SJCRH30 (cell line): ENCODE data around the gene NMNAT3. TPM values are rescaled to one million over a fixed set of nuclear protein-coding genes. Genes with fewer than 3 reads are reported as not detected.

ENCODE experiments used
- DNase-seq, 2 experiments: peaks; one replicate each; pipeline ENCODE4 v3.0.0-alpha.2; 2015 to 2020
- H3K27ac ChIP-seq: fragments of 250-450 bp; sonication (Bioruptor Pico); 2 replicates; pipeline ENCODE4 v1.5.1; 2020; ENCODE audit warnings: mild to moderate bottlenecking, moderate library complexity
- H3K27me3 ChIP-seq: fragments of 250-450 bp; sonication (Bioruptor Pico); 2 replicates; pipeline ENCODE4 v1.5.1; 2020; ENCODE audit warnings: mild to moderate bottlenecking, moderate library complexity
- H3K36me3 ChIP-seq: fragments of 250-450 bp; sonication (Bioruptor Pico); 2 replicates; pipeline ENCODE4 v1.5.1; 2020; ENCODE audit warnings: mild to moderate bottlenecking, moderate library complexity
- H3K4me1 ChIP-seq: fragments of 250-450 bp; sonication (Bioruptor Pico); 2 replicates; pipeline ENCODE4 v1.5.1; 2020; ENCODE audit warnings: mild to moderate bottlenecking, moderate library complexity
- H3K4me3 ChIP-seq: fragments of 250-450 bp; sonication (Bioruptor Pico); 2 replicates; pipeline ENCODE4 v1.5.1; 2020; ENCODE audit warnings: mild to moderate bottlenecking, moderate library complexity
- H3K9me3 ChIP-seq: fragments of 250-450 bp; sonication (Bioruptor Pico); replicated peaks from 2 replicates; pipeline ENCODE4 v1.5.1; 2020; ENCODE audit warnings: mild to moderate bottlenecking, moderate library complexity
- total RNA-seq: library from RNA; depleted of rRNA; stranded (reverse); fragments of >200 nt; shearing (Covaris generic); gene quantifications from 2 replicates; pipeline ENCODE4 v1.2.3, GENCODE V29; 2014

Gene NMNAT3
- total RNA-seq, 1 experiment from 2014 or later = 0.28 TPM

DNA sequence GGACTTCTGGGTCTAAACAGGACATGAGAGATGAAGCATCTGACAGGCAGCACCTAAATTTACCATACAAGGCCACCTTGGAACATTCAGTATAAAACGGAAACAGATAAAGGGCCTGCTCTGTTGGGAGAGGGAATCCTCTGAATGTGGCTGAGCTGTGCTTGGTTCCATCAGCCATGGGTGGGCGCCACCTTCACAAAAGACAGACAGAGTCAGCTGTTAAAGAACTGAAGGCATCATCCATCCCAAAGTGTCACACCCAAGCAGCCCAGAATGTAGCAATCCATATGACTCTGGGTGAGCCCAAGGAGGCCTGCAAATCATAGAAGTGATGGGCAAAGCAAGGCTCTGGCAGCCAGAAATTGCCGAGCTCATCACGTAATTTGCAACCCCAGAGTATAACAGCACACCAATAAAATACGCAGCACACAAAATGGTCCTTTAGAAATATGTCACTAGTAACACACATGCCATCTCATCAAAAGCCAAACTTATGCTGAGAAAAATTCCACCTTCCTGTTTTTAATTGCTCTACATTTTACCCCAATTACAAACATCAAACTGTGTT is 113.4 kb downstream of the NMNAT3 start:
- H3K4me3 ChIP-seq = no peak overlapping the region
- peaks cover 31% of the 10 kb centered on the region for H3K4me1 ChIP-seq
- H3K36me3 ChIP-seq = no peaks in the 10 kb centered on the region
- no peaks in the 10 kb centered on the region for H3K27me3 ChIP-seq
- H3K9me3 ChIP-seq = no peaks in the 10 kb centered on the region
- no peak overlapping the region for H3K27ac ChIP-seq
- DNase-seq = peak; percentile 54 to 77

- DNase-seq = peak; percentile 50 to 73
Measured at GRCh38 chr3:139561959-139562676, 115.7 kb downstream of the NMNAT3 start.

GRCh38 chr3:139561255-139561817 is 116.4 kb downstream of the NMNAT3 start:
- Histone ChIP-seq H3K36me3 (no peaks in the 10 kb centered on the region), H3K4me3 (no peak overlapping the region), H3K9me3 (no peaks in the 10 kb centered on the region), H3K27me3 (no peaks in the 10 kb centered on the region), H3K4me1 (peaks cover 62% of the 10 kb centered on the region), H3K27ac (no peak overlapping the region)
- DNase-seq = peak in 1 of 2 experiments; percentile 51

More at GRCh38 chr3:139561959-139562676, 115.7 kb downstream of the NMNAT3 start:
- Histone ChIP-seq H3K27me3 (no peaks in the 10 kb centered on the region), H3K9me3 (no peaks in the 10 kb centered on the region), H3K36me3 (no peaks in the 10 kb centered on the region), H3K4me3 (no peak overlapping the region), H3K4me1 (peaks cover 54% of the 10 kb centered on the region), H3K27ac (no peak overlapping the region)

- H3K4me1 ChIP-seq = peaks cover 68% of the 10 kb centered on the region
- H3K27me3 ChIP-seq = no peaks in the 10 kb centered on the region
- H3K36me3 ChIP-seq = no peaks in the 10 kb centered on the region
- no peaks in the 10 kb centered on the region for H3K9me3 ChIP-seq
- H3K27ac ChIP-seq = peak overlapping the region; percentile 70
- no peak overlapping the region for H3K4me3 ChIP-seq
- DNase-seq = peak in 1 of 2 experiments; percentile 25
Measured at GRCh38 chr3:139560411-139560810, 117.4 kb downstream of the NMNAT3 start.

DNA sequence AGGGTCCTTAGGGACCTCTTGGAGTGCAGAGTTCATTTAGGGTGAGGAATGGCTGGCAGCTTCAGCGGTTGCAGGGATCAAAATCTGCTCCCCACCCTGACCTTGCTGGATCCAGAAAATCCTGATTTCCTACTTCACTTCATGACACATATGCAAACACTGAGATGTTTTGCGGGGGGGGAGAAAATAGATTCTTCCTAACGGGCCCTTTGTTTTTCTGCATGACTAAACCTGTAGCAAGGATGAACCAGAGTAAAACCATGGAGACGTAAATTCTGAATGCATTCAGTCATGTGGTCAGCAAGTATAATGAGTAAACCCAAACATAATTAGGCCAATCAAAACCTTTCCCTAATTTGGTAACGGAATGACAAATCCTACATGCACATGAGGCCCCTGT is 118.2 kb downstream of the NMNAT3 start:
- H3K4me3 ChIP-seq = 0 out of 2 replicates have a peak overlapping the region, but pooled peaks have one; percentile 1
- no peaks in the 10 kb centered on the region for H3K36me3 ChIP-seq
- DNase-seq = peak; percentile 71 to 79
- H3K9me3 ChIP-seq = no peaks in the 10 kb centered on the region
- peaks cover 71% of the 10 kb centered on the region for H3K4me1 ChIP-seq
- H3K27ac ChIP-seq = peak overlapping the region; percentile 70
- H3K27me3 ChIP-seq = no peaks in the 10 kb centered on the region

DNA sequence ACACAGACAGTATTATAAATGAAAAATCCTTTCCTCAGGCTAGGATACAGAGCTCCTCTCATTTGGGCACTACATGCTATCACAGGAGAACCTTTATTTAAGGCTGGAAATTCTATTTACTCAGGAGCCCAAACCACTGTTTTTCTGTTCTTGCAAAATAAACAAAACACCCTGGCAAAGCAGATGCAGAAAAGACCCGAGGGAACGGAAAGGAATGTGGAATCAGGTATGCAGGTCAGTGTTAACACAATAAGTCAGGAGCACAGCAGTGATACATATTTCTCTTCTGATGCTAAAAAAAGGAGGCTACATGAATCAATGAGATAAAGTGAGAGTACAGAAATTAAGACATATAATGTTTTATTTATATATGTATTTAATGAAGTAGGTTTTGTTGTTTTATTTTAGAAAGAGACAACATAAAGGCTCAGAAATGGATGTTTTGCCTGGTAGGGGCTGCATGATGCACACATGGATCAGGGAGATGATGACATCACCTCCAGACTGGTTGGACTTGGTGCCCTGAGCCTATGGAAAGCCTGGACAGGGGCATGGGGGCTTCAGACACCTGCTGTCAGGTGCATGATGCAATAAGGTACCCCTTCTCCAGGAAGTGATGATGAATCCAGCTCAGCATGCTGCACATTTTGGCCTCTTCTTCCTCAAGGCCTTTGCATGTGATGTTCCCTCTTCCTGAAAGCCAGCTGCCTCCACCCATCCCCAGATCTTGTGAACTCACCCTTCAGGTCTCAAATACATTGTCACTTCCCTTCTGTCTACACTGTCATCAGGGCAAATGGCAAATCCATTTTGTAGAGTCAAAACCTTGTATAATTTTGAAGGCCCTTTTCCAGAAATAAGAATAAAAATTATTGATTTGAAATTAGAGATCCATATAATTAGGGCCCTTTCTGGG is 119.2 kb downstream of the NMNAT3 start:
- no peaks in the 10 kb centered on the region for H3K9me3 ChIP-seq
- peak in 1 of 2 experiments; percentile 31 for DNase-seq
- H3K27ac ChIP-seq = peak overlapping the region; percentile 70
- no peaks in the 10 kb centered on the region for H3K36me3 ChIP-seq
- H3K27me3 ChIP-seq = no peaks in the 10 kb centered on the region
- H3K4me3 ChIP-seq = no peak overlapping the region
- peaks cover 70% of the 10 kb centered on the region for H3K4me1 ChIP-seq

DNA sequence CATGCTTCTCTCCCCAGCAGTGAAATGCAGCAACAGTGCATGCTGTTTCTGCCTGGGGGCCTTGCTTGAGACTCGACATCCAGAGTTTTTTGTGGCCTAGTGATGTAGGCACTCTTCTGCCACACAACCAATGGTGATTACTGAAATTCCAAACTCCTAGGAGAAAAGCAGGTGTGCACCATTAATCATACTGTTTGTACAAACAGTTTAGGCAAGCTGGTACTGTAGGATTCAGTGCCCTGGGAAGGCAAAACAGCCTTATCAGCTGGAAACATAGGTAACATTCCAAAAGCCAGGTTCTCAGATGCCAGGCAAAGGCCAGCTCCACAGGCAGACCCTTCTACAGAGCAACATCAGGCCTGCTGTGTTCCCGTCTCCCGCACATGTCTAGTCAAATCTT is 120.7 kb downstream of the NMNAT3 start:
- Histone ChIP-seq H3K36me3 (no peaks in the 10 kb centered on the region), H3K27me3 (no peaks in the 10 kb centered on the region), H3K27ac (no peak overlapping the region; the same call in 1 of the 2 replicates), H3K4me3 (no peak overlapping the region), H3K4me1 (peaks cover 70% of the 10 kb centered on the region), H3K9me3 (no peaks in the 10 kb centered on the region)
- peak; percentile 58 to 84 for DNase-seq

GRCh38 chr3:139555249-139555648 is 122.5 kb downstream of the NMNAT3 start:
- DNase-seq = no peak
- H3K4me1 ChIP-seq = peaks cover 55% of the 10 kb centered on the region
- H3K9me3 ChIP-seq = no peaks in the 10 kb centered on the region
- no peaks in the 10 kb centered on the region for H3K27me3 ChIP-seq
- no peak overlapping the region for H3K27ac ChIP-seq
- no peak overlapping the region for H3K4me3 ChIP-seq
- H3K36me3 ChIP-seq = no peaks in the 10 kb centered on the region

- no peak overlapping the region for H3K4me3 ChIP-seq
- H3K9me3 ChIP-seq = no peaks in the 10 kb centered on the region
- no peak overlapping the region for H3K27ac ChIP-seq
- no peak for DNase-seq
- peaks cover 55% of the 10 kb centered on the region for H3K4me1 ChIP-seq
- H3K27me3 ChIP-seq = no peaks in the 10 kb centered on the region
- no peaks in the 10 kb centered on the region for H3K36me3 ChIP-seq
Measured at GRCh38 chr3:139554628-139555027, 123.1 kb downstream of the NMNAT3 start.

- DNase-seq = no peak
- H3K4me3 ChIP-seq = no peak overlapping the region
- H3K36me3 ChIP-seq = no peaks in the 10 kb centered on the region
- H3K9me3 ChIP-seq = no peaks in the 10 kb centered on the region
- no peaks in the 10 kb centered on the region for H3K27me3 ChIP-seq
- no peak overlapping the region for H3K27ac ChIP-seq
- H3K4me1 ChIP-seq = peaks cover 55% of the 10 kb centered on the region
Measured at GRCh38 chr3:139552632-139553365, 125.0 kb downstream of the NMNAT3 start.

DNA sequence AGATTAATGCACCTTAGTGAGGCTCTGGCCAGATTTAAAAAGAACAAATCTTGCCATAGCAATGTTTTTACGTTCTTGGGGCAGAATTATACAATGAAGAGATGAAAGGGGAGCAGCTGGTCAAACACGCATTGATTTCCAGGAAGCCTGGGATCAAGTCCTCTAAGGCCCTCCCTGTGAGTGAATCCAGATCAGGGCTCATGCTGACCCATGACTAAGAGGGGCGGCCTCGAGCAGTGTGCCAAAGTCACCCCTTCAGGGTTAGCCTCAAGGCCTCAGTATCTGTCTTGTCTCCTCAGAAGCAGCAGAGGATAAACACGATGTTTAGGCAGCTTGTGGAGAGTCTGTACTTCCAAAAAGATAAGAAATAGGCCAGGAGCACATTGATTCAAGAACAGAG is 129.0 kb downstream of the NMNAT3 start:
- peaks cover 24% of the 10 kb centered on the region for H3K4me1 ChIP-seq
- H3K36me3 ChIP-seq = no peaks in the 10 kb centered on the region
- DNase-seq = peak; percentile 65 to 77
- H3K4me3 ChIP-seq = no peak overlapping the region
- peak overlapping the region; percentile 51 for H3K27ac ChIP-seq
- H3K27me3 ChIP-seq = no peaks in the 10 kb centered on the region
- no peaks in the 10 kb centered on the region for H3K9me3 ChIP-seq

- no peak for DNase-seq
- H3K27me3 ChIP-seq = no peaks in the 10 kb centered on the region
- H3K27ac ChIP-seq = no peak overlapping the region
- peaks cover 24% of the 10 kb centered on the region for H3K4me1 ChIP-seq
- H3K36me3 ChIP-seq = no peaks in the 10 kb centered on the region
- no peaks in the 10 kb centered on the region for H3K9me3 ChIP-seq
- no peak overlapping the region for H3K4me3 ChIP-seq
Measured at GRCh38 chr3:139547666-139548065, 130.1 kb downstream of the NMNAT3 start.

DNA sequence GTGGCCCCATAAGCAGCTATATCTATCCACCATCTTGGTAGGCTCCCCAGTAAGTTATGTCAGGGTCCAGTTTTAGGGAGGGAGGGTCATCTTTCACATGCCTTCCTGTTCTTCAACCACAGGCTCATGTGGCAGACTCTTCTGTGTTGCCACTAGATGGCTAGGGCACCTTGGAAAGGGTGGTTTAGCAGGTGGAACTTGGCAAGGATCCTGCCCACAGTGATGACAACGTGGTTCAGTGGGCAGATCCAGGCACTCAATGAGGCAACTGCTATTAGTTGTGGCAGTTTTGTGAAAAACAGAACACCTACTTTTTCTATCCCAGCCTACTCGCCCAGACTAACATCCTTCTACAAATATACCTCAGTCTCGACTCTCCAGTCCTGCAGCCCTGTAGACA is 131.0 kb downstream of the NMNAT3 start:
- Histone ChIP-seq H3K9me3 (no peaks in the 10 kb centered on the region), H3K4me1 (peaks cover 27% of the 10 kb centered on the region), H3K27me3 (no peaks in the 10 kb centered on the region), H3K36me3 (no peaks in the 10 kb centered on the region), H3K4me3 (no peak overlapping the region), H3K27ac (no peak overlapping the region)
- no peak for DNase-seq
